ENCODE measurements around the gene PIH1D1.

GRCh38 chr19:49442354-49442753 lies 9.3 kb downstream of the PIH1D1 start:
- TF ChIP-seq CTCF (IDR thresholded peaks at IDR 0.05; ENCODE audit: control extremely low read depth in 1 of 3, insufficient read depth in 1 of 3, low read depth in 1 of 3, low read length in 3 of 3), result no peak; a peak in 1 of 4 replicates
- no peak for TF ChIP-seq EGR1 (IDR thresholded peaks at IDR 0.05; ENCODE audit: borderline replicate concordance, low read depth, low read length)
- no peak for TF ChIP-seq RXRA (IDR thresholded peaks at IDR 0.05; ENCODE audit: insufficient read depth, low read depth, low read length)
- no peak for TF ChIP-seq RFX5 (IDR thresholded peaks at IDR 0.05; ENCODE audit: borderline replicate concordance, low read depth, low read length)
- no peak for TF ChIP-seq POLR2A (IDR thresholded peaks at IDR 0.05; ENCODE audit: control extremely low read depth in 1 of 2, low read depth in 2 of 2, low read length in 2 of 2)
- no peak for TF ChIP-seq TAF1 (IDR thresholded peaks at IDR 0.05; ENCODE audit: low read depth, low read length)
- no peak for TF ChIP-seq EZH2 (IDR thresholded peaks at IDR 0.05; ENCODE audit: low read depth, low read length, severe bottlenecking)

All from H1 (cell line).